HG02870 (cell line): Measurements from ENCODE around the gene NR1D1.

ENCODE experiments used
- ATAC-seq: cut with Tn5 transposase; IDR thresholded peaks from one replicate; pipeline ENCODE4 v1.9.1; 2021; ENCODE audit warnings: mild to moderate bottlenecking, moderate library complexity; ENCODE audit not compliant: unreplicated experiment

Gene NR1D1

GRCh38 chr17:40063901-40064531, 36.4 kb downstream of the NR1D1 start:
- no peak for ATAC-seq

DNA sequence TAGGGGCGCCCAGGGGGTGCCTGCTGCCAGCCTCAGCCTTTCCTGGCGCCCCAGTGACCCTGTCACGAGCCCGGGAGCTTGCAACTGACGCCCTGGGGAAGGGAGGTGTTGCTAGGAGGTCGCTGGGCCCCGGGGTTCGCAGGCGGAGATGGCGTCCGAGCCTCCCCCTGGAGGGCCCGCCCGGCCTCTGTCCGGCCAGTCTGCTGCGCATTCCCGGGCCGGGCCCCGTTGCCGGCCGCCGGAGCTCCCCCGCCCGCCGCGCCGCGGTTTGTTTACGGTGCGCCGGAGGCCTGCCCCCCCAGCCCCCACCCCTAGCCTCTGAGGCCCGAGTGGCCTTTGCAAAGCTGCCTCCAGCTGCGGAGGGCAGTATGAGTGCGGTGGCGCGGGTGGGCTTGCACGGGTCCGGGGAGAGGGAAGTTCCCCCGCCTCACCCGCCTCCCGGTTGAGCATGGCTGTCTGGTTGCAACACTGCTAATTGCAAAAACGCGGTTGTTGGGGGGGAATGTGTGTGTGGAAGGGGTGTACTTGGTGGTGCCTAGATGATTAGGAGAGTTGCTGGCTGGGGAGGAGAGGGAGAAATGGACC, 37.1 kb downstream of the NR1D1 start:
- ATAC-seq: no peak

DNA sequence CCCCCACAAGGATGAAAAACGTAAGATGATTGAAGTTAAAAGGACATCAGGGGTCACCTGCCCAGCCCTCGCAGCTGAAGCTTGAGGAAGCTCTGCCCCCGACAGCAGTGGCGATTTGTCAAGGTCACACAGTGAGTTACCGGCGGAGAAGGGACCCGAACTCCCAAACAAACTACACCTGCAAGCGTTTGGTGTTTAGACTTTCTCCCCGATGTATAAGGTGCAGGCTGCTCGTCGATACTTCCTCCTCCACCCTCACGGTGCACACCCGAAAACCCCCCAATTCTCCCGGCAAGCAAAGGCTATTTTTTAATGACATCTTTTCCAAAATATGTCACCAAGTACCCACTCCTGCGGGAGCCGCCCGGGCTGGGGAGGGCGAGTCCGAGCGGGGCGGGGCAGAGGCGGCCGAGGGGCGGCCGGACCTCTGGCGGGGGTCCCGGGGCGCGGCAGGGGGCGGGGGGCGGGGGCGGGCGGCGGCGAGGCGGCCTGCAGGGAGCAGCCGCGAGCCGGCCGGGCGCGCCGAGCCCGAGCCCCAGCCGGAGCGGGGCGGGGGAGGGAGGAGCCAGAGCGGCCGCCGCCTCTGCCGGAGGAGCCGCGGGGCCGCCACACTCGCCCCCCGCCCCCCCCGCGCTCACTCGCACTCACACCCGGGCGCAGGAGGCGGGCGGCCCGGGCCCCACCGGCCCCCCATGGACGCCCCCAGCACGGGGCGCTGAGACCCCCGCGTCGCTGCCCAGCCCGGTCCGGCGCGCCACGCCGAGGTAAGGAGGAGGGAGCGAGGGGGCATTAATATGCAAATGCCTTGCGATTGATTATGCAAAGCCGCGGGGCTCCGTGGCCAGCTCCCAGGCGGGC, 37.8 kb downstream of the NR1D1 start, which contains the start of gene THRA:
TSS of gene THRA (plus strand) at position 637 of the 858 bp plus-strand sequence. CDS start 11,524 bp downstream, outside the sequence.
- ATAC-seq: no peak

- ATAC-seq: no peak
These were observed 38.8 kb downstream of the NR1D1 start for GRCh38 chr17:40061609-40062038.

GRCh38 chr17:40060887-40061608, 39.3 kb downstream of the NR1D1 start:
- ATAC-seq: no peak

DNA sequence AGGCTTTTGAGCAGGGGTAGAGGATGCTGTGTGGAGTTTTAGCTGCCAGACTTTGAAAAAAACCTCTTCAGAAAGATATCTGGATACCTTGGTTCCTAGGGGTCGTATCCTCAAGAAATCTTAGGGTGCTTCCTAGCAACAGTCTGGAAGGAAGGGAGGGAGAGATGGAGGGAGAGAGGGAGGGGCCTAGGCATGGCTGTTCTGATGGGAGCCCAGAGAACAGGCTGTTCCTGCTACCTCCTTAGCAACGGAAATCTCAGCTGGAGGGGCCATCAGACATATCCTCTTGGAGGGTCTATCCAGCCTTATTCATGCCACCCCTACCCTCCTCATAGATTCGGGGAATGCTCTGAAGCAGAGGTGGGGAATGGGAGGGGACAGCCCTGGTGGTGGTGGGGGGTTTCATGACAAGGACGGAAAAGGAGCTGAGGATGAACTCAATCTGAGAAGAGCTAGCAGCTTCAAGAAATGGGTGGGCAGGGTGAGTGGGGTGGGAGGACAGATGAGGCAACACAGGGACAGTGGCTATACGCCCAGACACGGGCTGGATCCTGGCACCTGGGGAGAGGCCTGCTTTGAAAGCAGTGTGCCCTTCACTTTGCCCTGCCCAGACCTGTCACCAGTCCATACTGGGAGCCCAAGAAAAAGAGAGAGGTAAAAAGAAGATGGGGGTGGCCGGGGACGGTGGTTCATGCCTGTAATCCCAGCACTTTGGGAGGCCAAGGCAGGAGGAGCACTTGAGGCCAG, 40.5 kb downstream of the NR1D1 start:
- no peak for ATAC-seq

- no peak for ATAC-seq
These were observed 41.5 kb downstream of the NR1D1 start for GRCh38 chr17:40058865-40059264.

- ATAC-seq: no peak
These were observed 42.1 kb downstream of the NR1D1 start for GRCh38 chr17:40058186-40058784.

DNA sequence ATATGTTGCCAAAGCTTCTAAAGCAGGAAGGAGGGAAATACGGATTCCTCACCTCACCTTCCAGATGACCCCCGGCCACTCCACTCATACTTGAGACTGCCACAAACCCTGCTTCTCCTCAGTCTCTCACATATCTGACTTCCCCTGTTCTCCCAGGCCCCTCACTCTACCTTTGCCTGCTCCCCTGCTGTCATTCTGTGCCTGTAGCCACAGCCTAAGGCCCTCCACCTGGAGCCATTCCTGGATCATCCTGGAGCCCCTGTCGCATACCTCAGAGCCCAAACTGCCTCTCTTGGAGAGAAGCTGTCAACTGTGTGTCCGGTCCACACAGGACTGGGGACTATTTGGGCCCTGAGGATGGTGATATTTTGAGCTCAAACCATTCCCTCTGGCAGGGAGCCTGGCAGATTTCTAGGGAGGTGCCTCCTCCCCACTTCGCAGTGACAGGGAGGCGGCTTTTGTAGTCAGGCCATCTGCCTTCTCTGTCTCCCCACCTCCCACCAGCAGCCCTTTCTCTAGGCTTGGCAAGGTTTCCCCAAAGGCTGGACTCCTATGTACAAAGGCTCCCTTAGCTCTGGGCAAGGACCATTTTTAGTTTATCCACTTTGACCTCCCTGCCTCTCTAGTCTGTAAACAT, 43.9 kb downstream of the NR1D1 start:
- no peak for ATAC-seq
